Fibroblast of mammary gland (primary cell): Measurements from ENCODE around the gene TACC3.
A peak's percentile ranks its signal among the peaks of the same experiment; 100 is the strongest.

Source experiments
- DNase-seq: peaks from one replicate; pipeline ENCODE4 v3.0.0-alpha.2; 2010; ENCODE audit warnings: low read depth
- H3K4me3 ChIP-seq: 2 replicates; pipeline ENCODE4 v1.5.1; 2011; ENCODE audit warnings: low read depth, mild to moderate bottlenecking, low read length, moderate library complexity; ENCODE audit not compliant: control insufficient read depth
- TF ChIP-seq, protein P1 (sequence below): conservative IDR thresholded peaks from 2 replicates; pipeline ENCODE4 v1.5.1; 2011; ENCODE audit warnings: low read depth, low read length, inconsistent platforms; ENCODE audit not compliant: control insufficient read depth, insufficient read depth

TACC3 gene

GRCh38 chr4:1746919-1747602 lies 25.7 kb downstream of the TACC3 start:
- TF ChIP-seq, protein P1, sequence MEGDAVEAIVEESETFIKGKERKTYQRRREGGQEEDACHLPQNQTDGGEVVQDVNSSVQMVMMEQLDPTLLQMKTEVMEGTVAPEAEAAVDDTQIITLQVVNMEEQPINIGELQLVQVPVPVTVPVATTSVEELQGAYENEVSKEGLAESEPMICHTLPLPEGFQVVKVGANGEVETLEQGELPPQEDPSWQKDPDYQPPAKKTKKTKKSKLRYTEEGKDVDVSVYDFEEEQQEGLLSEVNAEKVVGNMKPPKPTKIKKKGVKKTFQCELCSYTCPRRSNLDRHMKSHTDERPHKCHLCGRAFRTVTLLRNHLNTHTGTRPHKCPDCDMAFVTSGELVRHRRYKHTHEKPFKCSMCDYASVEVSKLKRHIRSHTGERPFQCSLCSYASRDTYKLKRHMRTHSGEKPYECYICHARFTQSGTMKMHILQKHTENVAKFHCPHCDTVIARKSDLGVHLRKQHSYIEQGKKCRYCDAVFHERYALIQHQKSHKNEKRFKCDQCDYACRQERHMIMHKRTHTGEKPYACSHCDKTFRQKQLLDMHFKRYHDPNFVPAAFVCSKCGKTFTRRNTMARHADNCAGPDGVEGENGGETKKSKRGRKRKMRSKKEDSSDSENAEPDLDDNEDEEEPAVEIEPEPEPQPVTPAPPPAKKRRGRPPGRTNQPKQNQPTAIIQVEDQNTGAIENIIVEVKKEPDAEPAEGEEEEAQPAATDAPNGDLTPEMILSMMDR: no peak
- H3K4me3 ChIP-seq: no peak overlapping the region
- DNase-seq: no peak

DNA sequence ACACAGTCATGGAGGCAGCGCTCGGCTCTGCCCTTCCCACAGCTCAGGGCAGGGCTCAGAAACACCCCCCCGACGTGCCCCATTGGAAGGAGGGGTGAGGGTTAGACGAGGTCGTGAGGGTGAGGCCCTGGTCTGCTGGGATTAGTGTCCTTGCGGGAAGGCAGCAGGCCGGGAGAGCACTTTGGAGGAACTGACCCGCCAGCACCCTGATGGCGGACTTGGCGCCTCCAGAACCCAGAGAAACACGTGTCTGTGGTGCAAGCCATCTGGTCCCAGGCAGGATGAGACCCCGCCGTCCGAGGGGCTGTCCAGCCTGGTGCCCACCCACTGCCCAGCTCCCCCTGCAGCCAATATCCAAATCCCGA lies 26.3 kb downstream of the TACC3 start:
- H3K4me3 ChIP-seq: no peak overlapping the region
- TF ChIP-seq, protein P1: no peak
- DNase-seq: no peak

- no peak overlapping the region for H3K4me3 ChIP-seq
- peak; percentile 54 for DNase-seq
These were observed 27.2 kb downstream of the TACC3 start for GRCh38 chr4:1748465-1748995.

DNA sequence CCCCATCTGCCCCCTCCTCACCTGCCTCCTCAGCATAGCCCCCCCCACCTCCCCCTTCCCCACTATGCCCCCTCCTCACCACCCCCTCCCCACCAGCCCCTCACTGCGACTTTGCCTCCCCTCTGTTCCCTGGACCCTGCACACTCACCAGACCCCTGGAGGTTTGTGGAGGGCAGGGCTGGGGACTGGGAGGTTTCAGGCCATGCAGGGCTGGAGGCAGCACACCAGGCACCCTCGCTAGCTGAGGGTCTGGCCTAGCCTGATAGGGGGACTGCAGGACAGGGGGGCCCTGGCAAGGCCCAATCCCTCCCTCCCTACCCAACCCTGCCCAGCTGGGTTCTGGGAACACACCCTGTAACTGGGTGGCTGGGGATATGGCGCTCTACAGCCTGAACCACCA lies 28.0 kb downstream of the TACC3 start:
- DNase-seq: no peak
- H3K4me3 ChIP-seq: no peak overlapping the region
- TF ChIP-seq, protein P1: no peak

More at GRCh38 chr4:1748465-1748995, 27.2 kb downstream of the TACC3 start:
- TF ChIP-seq, protein P1: peak; percentile 56

DNA sequence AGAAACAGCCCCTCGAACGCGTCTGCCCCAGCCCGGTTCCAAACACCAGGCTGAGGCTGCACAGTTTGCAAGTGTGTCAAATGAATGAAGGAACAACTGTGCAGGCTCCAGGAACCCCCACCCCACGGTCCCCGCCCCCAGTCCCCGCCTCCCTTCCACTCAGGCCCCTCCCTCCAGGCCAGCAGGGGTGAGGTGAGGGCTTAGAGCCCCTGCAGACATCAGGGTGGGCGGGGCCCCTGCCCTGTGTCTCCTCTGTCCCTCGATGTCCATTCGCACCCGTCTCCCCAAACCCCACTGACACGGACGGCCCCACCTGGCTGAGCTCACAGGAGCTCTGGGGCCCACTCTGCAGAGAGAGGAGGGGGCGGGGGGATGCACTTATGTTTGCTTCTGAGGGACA lies 28.5 kb downstream of the TACC3 start:
- TF ChIP-seq, protein P1: no peak
- no peak overlapping the region for H3K4me3 ChIP-seq
- no peak for DNase-seq

DNA sequence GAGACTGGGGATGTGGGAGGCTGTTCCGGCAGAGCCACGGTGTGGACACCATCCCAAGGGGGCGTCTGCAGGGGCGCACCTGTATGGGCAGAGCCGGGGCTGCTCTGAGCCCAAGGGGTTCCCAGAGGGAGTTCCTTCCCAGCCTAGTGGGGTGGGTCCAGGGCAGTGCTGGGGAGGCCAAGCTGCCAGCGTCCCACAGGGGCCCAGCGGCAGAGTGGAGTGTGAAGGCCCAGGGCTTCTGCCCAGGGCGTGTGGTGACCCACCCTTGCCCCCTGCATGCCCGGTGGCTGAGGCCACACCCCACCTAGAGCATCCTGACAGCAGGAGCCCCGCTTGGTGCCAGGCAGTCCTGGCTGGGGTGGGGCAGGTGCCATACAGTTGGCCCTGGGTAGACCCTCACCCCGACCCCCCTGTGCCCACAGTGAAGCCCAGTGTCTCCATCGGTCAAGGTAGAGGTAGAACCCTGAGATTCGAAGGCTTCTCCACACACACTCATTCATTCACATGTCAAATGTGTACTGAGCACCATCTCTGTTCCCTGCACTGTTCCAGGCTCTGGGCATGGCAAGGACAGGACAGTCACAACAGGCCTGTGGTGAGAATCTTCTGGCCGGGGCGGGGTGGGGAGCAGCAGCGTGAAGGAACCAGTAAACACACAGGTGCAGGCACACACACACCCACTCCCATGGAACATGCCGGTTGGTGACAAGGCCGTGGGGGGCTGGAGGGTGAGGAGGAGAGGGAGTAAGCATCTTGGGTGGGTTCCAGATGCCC lies 29.2 kb downstream of the TACC3 start:
- no peak for DNase-seq
- TF ChIP-seq, protein P1: no peak

More for the DNA sequence above, 29.2 kb downstream of the TACC3 start:
- no peak overlapping the region for H3K4me3 ChIP-seq
